Activated CD4-positive, CD25-positive, alpha-beta regulatory T cell treated with anti-CD3 and anti-CD28 coated beads, Interleukin-2, amount 50 U/mL, for 16 hours (primary cell): Measurements from ENCODE around the gene DHDH.
A peak's percentile ranks its signal among the peaks of the same experiment; 100 is the strongest.

Experiments
- DNase-seq: peaks from one replicate; pipeline ENCODE4 v3.0.0-alpha.2; 2020; ENCODE audit warnings: low read depth, low spot score

The DHDH gene

GRCh38 chr19:48950159-48950558 lies 16.7 kb downstream of the DHDH start:
- DNase-seq: no peak

GRCh38 chr19:48950830-48951519 lies 17.5 kb downstream of the DHDH start:
- no peak for DNase-seq

GRCh38 chr19:48953141-48953540 lies 19.6 kb downstream of the DHDH start:
- no peak for DNase-seq

- no peak for DNase-seq
These were observed 20.6 kb downstream of the DHDH start for GRCh38 chr19:48953990-48954594.

GRCh38 chr19:48954595-48955307 lies 21.3 kb downstream of the DHDH start, which contains the start of gene BAX:
BAX (plus strand) TSS chr19:48954875; CDS start chr19:48954929, 54 bp downstream.
- peak; percentile 77 for DNase-seq

- no peak for DNase-seq
These were observed 21.9 kb downstream of the DHDH start for GRCh38 chr19:48955308-48955958.

GRCh38 chr19:48958006-48958405 lies 24.5 kb downstream of the DHDH start:
- DNase-seq: no peak

- DNase-seq: no peak
These were observed 26.1 kb downstream of the DHDH start for GRCh38 chr19:48959341-48960239.

GRCh38 chr19:48961051-48961649 lies 27.7 kb downstream of the DHDH start:
- no peak for DNase-seq

GRCh38 chr19:48961673-48962028 lies 28.2 kb downstream of the DHDH start:
- no peak for DNase-seq

GRCh38 chr19:48962029-48962848 lies 28.7 kb downstream of the DHDH start:
- DNase-seq: no peak

GRCh38 chr19:48962849-48963165 lies 29.3 kb downstream of the DHDH start:
- no peak for DNase-seq

- DNase-seq: peak; percentile 34
These were observed 30.1 kb downstream of the DHDH start for GRCh38 chr19:48963371-48964204.

GRCh38 chr19:48964205-48965039 lies 30.9 kb downstream of the DHDH start:
- DNase-seq: no peak

GRCh38 chr19:48965040-48965805 lies 31.7 kb downstream of the DHDH start, which contains the start of gene FTL:
FTL (plus strand) TSS chr19:48965309; CDS start chr19:48965508, 199 bp downstream.
- DNase-seq: peak; percentile 75

- peak; percentile 83 for DNase-seq
These were observed 32.5 kb downstream of the DHDH start for GRCh38 chr19:48965806-48966540.
